ENCODE results near the gene ZNF827. TPM values are rescaled to one million over a fixed set of nuclear protein-coding genes. Genes with fewer than 3 reads are reported as not detected.

Gene ZNF827
- total RNA-seq, 2 experiments from 2014 or later: 21.8 to 22.4 TPM

GRCh38 chr4:145792429-145792828 is 146.2 kb downstream of the ZNF827 start:
- no peak overlapping the region for H3K4me3 Mint-ChIP-seq
- H3K27me3 Mint-ChIP-seq: no peaks in the 10 kb centered on the region
- H3K36me3 Mint-ChIP-seq: peaks cover 20% of the 10 kb centered on the region
- H3K9me3 Mint-ChIP-seq: no peaks in the 10 kb centered on the region
- ATAC-seq (ENCODE audit: low read depth) (no peak), DNase-seq (no peak)
- POLR2A ChIA-PET: no interaction called here
- no peaks in the 10 kb centered on the region for H3K4me1 Mint-ChIP-seq
- no peak overlapping the region for H3K27ac Mint-ChIP-seq

- Mint-ChIP-seq H3K27ac (no peak overlapping the region), H3K4me3 (no peak overlapping the region), H3K9me3 (no peaks in the 10 kb centered on the region), H3K27me3 (no peaks in the 10 kb centered on the region), H3K4me1 (no peaks in the 10 kb centered on the region), H3K36me3 (peaks cover 22% of the 10 kb centered on the region)
- POLR2A ChIA-PET: interaction anchor here (0.6 kb wide), 1 partner anchor 38 kb away, joined by 3 read pairs; no protein-coding TSS in a partner anchor
- DNase-seq: no peak
- no peak for ATAC-seq (ENCODE audit: low read depth)
Observed at GRCh38 chr4:145791988-145792387, 146.6 kb downstream of the ZNF827 start.

- H3K27me3 Mint-ChIP-seq: no peaks in the 10 kb centered on the region
- H3K27ac Mint-ChIP-seq: no peak overlapping the region
- POLR2A ChIA-PET: no interaction called here
- H3K9me3 Mint-ChIP-seq: peaks cover 16% of the 10 kb centered on the region
- ATAC-seq (ENCODE audit: low read depth): no peak
- no peak for DNase-seq
- peaks cover 38% of the 10 kb centered on the region for H3K36me3 Mint-ChIP-seq
- no peak overlapping the region for H3K4me3 Mint-ChIP-seq
- H3K4me1 Mint-ChIP-seq: peaks cover 5% of the 10 kb centered on the region
Observed at GRCh38 chr4:145788755-145789154, 149.9 kb downstream of the ZNF827 start.

GRCh38 chr4:145786830-145787229 is 151.8 kb downstream of the ZNF827 start:
- Mint-ChIP-seq H3K27me3 (no peaks in the 10 kb centered on the region), H3K36me3 (peaks cover 46% of the 10 kb centered on the region), H3K4me1 (peaks cover 5% of the 10 kb centered on the region), H3K4me3 (no peak overlapping the region), H3K27ac (no peak overlapping the region), H3K9me3 (peaks cover 18% of the 10 kb centered on the region)
- POLR2A ChIA-PET: no interaction called here
- DNase-seq: no peak
- no peak for ATAC-seq (ENCODE audit: low read depth)

GRCh38 chr4:145786261-145786660 is 152.4 kb downstream of the ZNF827 start:
- ATAC-seq (ENCODE audit: low read depth) (no peak), DNase-seq (no peak)
- H3K36me3 Mint-ChIP-seq: peaks cover 48% of the 10 kb centered on the region
- H3K4me3 Mint-ChIP-seq: no peak overlapping the region
- peaks cover 6% of the 10 kb centered on the region for H3K4me1 Mint-ChIP-seq
- H3K27me3 Mint-ChIP-seq: no peaks in the 10 kb centered on the region
- no peak overlapping the region for H3K27ac Mint-ChIP-seq
- POLR2A ChIA-PET: no interaction called here
- H3K9me3 Mint-ChIP-seq: peaks cover 18% of the 10 kb centered on the region

GRCh38 chr4:145785391-145786008 is 153.1 kb downstream of the ZNF827 start:
- POLR2A ChIA-PET: no interaction called here
- DNase-seq (no peak), ATAC-seq (ENCODE audit: low read depth) (no peak)
- H3K4me3 Mint-ChIP-seq: no peak overlapping the region
- H3K27me3 Mint-ChIP-seq: no peaks in the 10 kb centered on the region
- no peak overlapping the region for H3K27ac Mint-ChIP-seq
- peaks cover 18% of the 10 kb centered on the region for H3K9me3 Mint-ChIP-seq
- peaks cover 6% of the 10 kb centered on the region for H3K4me1 Mint-ChIP-seq
- peaks cover 47% of the 10 kb centered on the region for H3K36me3 Mint-ChIP-seq

GRCh38 chr4:145784036-145784435 is 154.6 kb downstream of the ZNF827 start:
- DNase-seq (no peak), ATAC-seq (ENCODE audit: low read depth) (peak; percentile 50)
- POLR2A ChIA-PET: no interaction called here
- Mint-ChIP-seq H3K4me1 (peaks cover 6% of the 10 kb centered on the region), H3K9me3 (peaks cover 18% of the 10 kb centered on the region), H3K27me3 (no peaks in the 10 kb centered on the region), H3K27ac (no peak overlapping the region), H3K36me3 (peaks cover 56% of the 10 kb centered on the region), H3K4me3 (no peak overlapping the region)

- Mint-ChIP-seq H3K36me3 (peaks cover 60% of the 10 kb centered on the region), H3K4me3 (no peak overlapping the region), H3K27me3 (no peaks in the 10 kb centered on the region), H3K4me1 (peaks cover 6% of the 10 kb centered on the region), H3K27ac (no peak overlapping the region), H3K9me3 (peaks cover 18% of the 10 kb centered on the region)
- POLR2A ChIA-PET: no interaction called here
- no peak for ATAC-seq (ENCODE audit: low read depth)
- no peak for DNase-seq
Observed at GRCh38 chr4:145782756-145783155, 155.9 kb downstream of the ZNF827 start.

GRCh38 chr4:145781351-145781750 is 157.3 kb downstream of the ZNF827 start:
- DNase-seq (no peak), ATAC-seq (ENCODE audit: low read depth) (no peak)
- no peak overlapping the region for H3K27ac Mint-ChIP-seq
- H3K27me3 Mint-ChIP-seq: no peaks in the 10 kb centered on the region
- peaks cover 14% of the 10 kb centered on the region for H3K9me3 Mint-ChIP-seq
- POLR2A ChIA-PET: no interaction called here
- no peak overlapping the region for H3K4me3 Mint-ChIP-seq
- H3K36me3 Mint-ChIP-seq: peaks cover 56% of the 10 kb centered on the region
- peaks cover 6% of the 10 kb centered on the region for H3K4me1 Mint-ChIP-seq

- Mint-ChIP-seq H3K4me1 (peaks cover 4% of the 10 kb centered on the region), H3K27ac (no peak overlapping the region), H3K9me3 (peaks cover 4% of the 10 kb centered on the region), H3K4me3 (no peak overlapping the region), H3K27me3 (no peaks in the 10 kb centered on the region), H3K36me3 (peaks cover 42% of the 10 kb centered on the region)
- POLR2A ChIA-PET: no interaction called here
- DNase-seq (no peak), ATAC-seq (ENCODE audit: low read depth) (no peak)
Observed at GRCh38 chr4:145779319-145779801, 159.3 kb downstream of the ZNF827 start.

GRCh38 chr4:145776208-145776607 is 162.4 kb downstream of the ZNF827 start:
- H3K4me3 Mint-ChIP-seq: no peak overlapping the region
- no peaks in the 10 kb centered on the region for H3K27me3 Mint-ChIP-seq
- H3K36me3 Mint-ChIP-seq: peaks cover 38% of the 10 kb centered on the region
- H3K27ac Mint-ChIP-seq: no peak overlapping the region
- DNase-seq (no peak), ATAC-seq (ENCODE audit: low read depth) (no peak)
- H3K4me1 Mint-ChIP-seq: peaks cover 4% of the 10 kb centered on the region
- POLR2A ChIA-PET: no interaction called here
- no peaks in the 10 kb centered on the region for H3K9me3 Mint-ChIP-seq

- H3K27me3 Mint-ChIP-seq: no peaks in the 10 kb centered on the region
- H3K4me3 Mint-ChIP-seq: no peak overlapping the region
- no peaks in the 10 kb centered on the region for H3K9me3 Mint-ChIP-seq
- DNase-seq (no peak), ATAC-seq (ENCODE audit: low read depth) (no peak)
- no peak overlapping the region for H3K27ac Mint-ChIP-seq
- POLR2A ChIA-PET: no interaction called here
- H3K36me3 Mint-ChIP-seq: peaks cover 35% of the 10 kb centered on the region
- H3K4me1 Mint-ChIP-seq: peaks cover 4% of the 10 kb centered on the region
Observed at GRCh38 chr4:145775406-145775805, 163.2 kb downstream of the ZNF827 start.

GRCh38 chr4:145774473-145774872 is 164.2 kb downstream of the ZNF827 start:
- POLR2A ChIA-PET: no interaction called here
- H3K9me3 Mint-ChIP-seq: no peaks in the 10 kb centered on the region
- H3K27me3 Mint-ChIP-seq: no peaks in the 10 kb centered on the region
- DNase-seq (no peak), ATAC-seq (ENCODE audit: low read depth) (no peak)
- no peak overlapping the region for H3K4me3 Mint-ChIP-seq
- peaks cover 4% of the 10 kb centered on the region for H3K4me1 Mint-ChIP-seq
- H3K36me3 Mint-ChIP-seq: peaks cover 31% of the 10 kb centered on the region
- H3K27ac Mint-ChIP-seq: no peak overlapping the region

- Mint-ChIP-seq H3K9me3 (no peaks in the 10 kb centered on the region), H3K4me3 (no peak overlapping the region), H3K36me3 (peaks cover 28% of the 10 kb centered on the region), H3K27me3 (no peaks in the 10 kb centered on the region), H3K4me1 (peaks cover 4% of the 10 kb centered on the region), H3K27ac (no peak overlapping the region)
- ATAC-seq (ENCODE audit: low read depth) (no peak), DNase-seq (no peak)
- POLR2A ChIA-PET: no interaction called here
Observed at GRCh38 chr4:145773581-145774234, 164.9 kb downstream of the ZNF827 start.
